ENCODE data around the gene TMEM63A. TPM values are rescaled to one million over a fixed set of nuclear protein-coding genes. Genes with fewer than 3 reads are reported as not detected.

The TMEM63A gene
- total and polyA plus RNA-seq, 2 of the 13 experiments (the other 11 are each of a cell fraction or from before 2014, with no cell fraction given) = 23.9 to 53.3 TPM

- TF ChIP-seq MAFK (conservative IDR thresholded peaks at IDR 0.05 in 1 of 2, IDR thresholded peaks at IDR 0.05 in 1 of 2; ENCODE audit: low read length in 2 of 2) (peak; percentile 48 to 50; a peak in 2 of 4 replicates), ZNF552 (CRISPR knock-in tag; IDR thresholded peaks at IDR 0.05; ENCODE audit: borderline replicate concordance) (no peak), ZBTB21 (CRISPR knock-in tag; IDR thresholded peaks at IDR 0.05) (0 out of 2 replicates have a peak, but pooled peaks have one; percentile 17), ISL2 (CRISPR knock-in tag; IDR thresholded peaks at IDR 0.05) (peak; percentile 96), THRA (CRISPR knock-in tag; IDR thresholded peaks at IDR 0.05; ENCODE audit: borderline replicate concordance) (peak; percentile 95), ZNF800 (CRISPR knock-in tag; IDR thresholded peaks at IDR 0.05) (peak; percentile 93), SNAPC2 (CRISPR knock-in tag; IDR thresholded peaks at IDR 0.05) (peak; percentile 17; the same call in 1 of the 2 replicates), SP2 (CRISPR knock-in tag; IDR thresholded peaks at IDR 0.05) (no peak), PRPF4 (IDR thresholded peaks at IDR 0.05; ENCODE audit: low read depth, low read length, poor library complexity, severe bottlenecking) (no peak), SPEN (CRISPR knock-in tag; IDR thresholded peaks at IDR 0.05; ENCODE audit: low read depth) (peak; percentile 92), MAFF (IDR thresholded peaks at IDR 0.05; ENCODE audit: low read depth, low read length) (peak; percentile 72), KAT2B (IDR thresholded peaks at IDR 0.05; ENCODE audit: borderline replicate concordance, low read depth, low read length) (no peak), KMT2B (CRISPR knock-in tag; IDR thresholded peaks at IDR 0.05) (peak; percentile 70), ZFP36 (IDR thresholded peaks at IDR 0.05; ENCODE audit: borderline replicate concordance, low read depth, low read length, partially characterized antibody) (no peak), ATF6 (CRISPR knock-in tag; conservative IDR thresholded peaks at IDR 0.05) (no peak; the same call in 1 of the 2 replicates), ISX (CRISPR knock-in tag; conservative IDR thresholded peaks at IDR 0.05) (0 out of 2 replicates have a peak, but pooled peaks have one; percentile 60), TIGD3 (CRISPR knock-in tag; IDR thresholded peaks at IDR 0.05; ENCODE audit: borderline replicate concordance) (no peak), ZSCAN22 (CRISPR knock-in tag; IDR thresholded peaks at IDR 0.05) (peak; percentile 87), ZNF644 (CRISPR knock-in tag; IDR thresholded peaks at IDR 0.05; ENCODE audit: low read depth) (peak; percentile 82), HES4 (CRISPR knock-in tag; IDR thresholded peaks at IDR 0.05; ENCODE audit: borderline replicate concordance) (0 out of 2 replicates have a peak, but pooled peaks have one; percentile 42)
These were observed 68.8 kb downstream of the TMEM63A start (continued) for GRCh38 chr1:225813214-225813964.

Data from HepG2 (cell line).